ENCODE data around the gene SNHG17. TPM values are rescaled to one million over a fixed set of nuclear protein-coding genes. Genes with fewer than 3 reads are reported as not detected.
"Not testable (repeated sequence)": the region's sequence is repeated elsewhere in the genome, so short reads cannot be mapped to it uniquely, and the experiment has no call there.

The SNHG17 gene
- polyA plus RNA-seq, 4 donors = 24.8 to 35.7 (median 30.4) TPM

- no peaks in the 10 kb centered on the region for H3K9me3 ChIP-seq (ENCODE audit: control insufficient read depth in 2 of 2, insufficient read depth in 1 of 2, low read depth in 1 of 2, low read length in 1 of 2)
- no peaks in the 10 kb centered on the region for H3K36me3 ChIP-seq (ENCODE audit: control insufficient read depth in 3 of 3, insufficient read depth in 2 of 3, low read depth in 1 of 3, low read length in 3 of 3)
- no peak for DNase-seq
- no peaks in the 10 kb centered on the region for H3K27me3 ChIP-seq (ENCODE audit: control insufficient read depth in 3 of 3, insufficient read depth in 3 of 3, low read length in 3 of 3)
- H3K27ac ChIP-seq (ENCODE audit: low read depth in 1 of 3, low read length in 2 of 3) = no peak overlapping the region
- FAIRE-seq = no peak
- no peak overlapping the region for H3K4me3 ChIP-seq (ENCODE audit: low read depth in 1 of 3, low read length in 3 of 3)
- H3K4me1 ChIP-seq (ENCODE audit: control insufficient read depth in 3 of 3, insufficient read depth in 2 of 3, low read depth in 1 of 3, low read length in 2 of 3) = peaks cover 0 to 7% (median 0%) of the 10 kb centered on the region in 3 donors
- 83 to 90% (median 87%) methylated on average over 3 of the region's 3 CpGs for WGBS, 3 donors
These were observed 31.9 kb upstream of the SNHG17 start for GRCh38 chr20:38466983-38467382.

GRCh38 chr20:38466171-38466570, 31.0 kb upstream of the SNHG17 start:
- no peak for FAIRE-seq
- Histone ChIP-seq H3K9me3 (ENCODE audit: control insufficient read depth in 2 of 2, insufficient read depth in 1 of 2, low read depth in 1 of 2, low read length in 1 of 2) (no peaks in the 10 kb centered on the region), H3K27me3 (ENCODE audit: control insufficient read depth in 3 of 3, insufficient read depth in 3 of 3, low read length in 3 of 3) (no peaks in the 10 kb centered on the region), H3K4me3 (ENCODE audit: low read depth in 1 of 3, low read length in 3 of 3) (no peak overlapping the region), H3K4me1 (ENCODE audit: control insufficient read depth in 3 of 3, insufficient read depth in 2 of 3, low read depth in 1 of 3, low read length in 2 of 3) (no peaks in the 10 kb centered on the region), H3K27ac (ENCODE audit: low read depth in 1 of 3, low read length in 2 of 3) (no peak overlapping the region), H3K36me3 (ENCODE audit: control insufficient read depth in 3 of 3, insufficient read depth in 2 of 3, low read depth in 1 of 3, low read length in 3 of 3) (no peaks in the 10 kb centered on the region)
- no peak for DNase-seq
- 72 to 76% (median 75%) methylated on average over 2 of the region's 2 CpGs for WGBS, 3 donors

- H3K27ac ChIP-seq (ENCODE audit: low read depth in 1 of 3, low read length in 2 of 3); H3K36me3 ChIP-seq (ENCODE audit: control insufficient read depth in 3 of 3, insufficient read depth in 2 of 3, low read depth in 1 of 3, low read length in 3 of 3); H3K27me3 ChIP-seq (ENCODE audit: control insufficient read depth in 3 of 3, insufficient read depth in 3 of 3, low read length in 3 of 3); H3K4me1 ChIP-seq (ENCODE audit: control insufficient read depth in 3 of 3, insufficient read depth in 2 of 3, low read depth in 1 of 3, low read length in 2 of 3); H3K4me3 ChIP-seq (ENCODE audit: low read depth in 1 of 3, low read length in 3 of 3); DNase-seq; FAIRE-seq; H3K9me3 ChIP-seq (ENCODE audit: control insufficient read depth in 2 of 2, insufficient read depth in 1 of 2, low read depth in 1 of 2, low read length in 1 of 2): not testable (repeated sequence)
- WGBS, 3 donors = 88 to 91% (median 91%) methylated on average over 15 to 30 of the region's 30 CpGs
These were observed 26.4 kb upstream of the SNHG17 start for GRCh38 chr20:38461569-38461968.

- 62 to 80% (median 73%) methylated on average over 8 to 26 of the region's 33 CpGs for WGBS, 3 donors
- not testable (repeated sequence) for H3K36me3 ChIP-seq (ENCODE audit: control insufficient read depth in 3 of 3, insufficient read depth in 2 of 3, low read depth in 1 of 3, low read length in 3 of 3); H3K4me3 ChIP-seq (ENCODE audit: low read depth in 1 of 3, low read length in 3 of 3); H3K27ac ChIP-seq (ENCODE audit: low read depth in 1 of 3, low read length in 2 of 3); H3K27me3 ChIP-seq (ENCODE audit: control insufficient read depth in 3 of 3, insufficient read depth in 3 of 3, low read length in 3 of 3); H3K4me1 ChIP-seq (ENCODE audit: control insufficient read depth in 3 of 3, insufficient read depth in 2 of 3, low read depth in 1 of 3, low read length in 2 of 3); DNase-seq; FAIRE-seq; H3K9me3 ChIP-seq (ENCODE audit: control insufficient read depth in 2 of 2, insufficient read depth in 1 of 2, low read depth in 1 of 2, low read length in 1 of 2)
These were observed 26.0 kb upstream of the SNHG17 start for GRCh38 chr20:38461167-38461566.

GRCh38 chr20:38460631-38461030, 25.5 kb upstream of the SNHG17 start:
- 11 to 33% methylated on average over 1 of the region's 2 CpGs; no CpG with 5 or more reads in 1 of the 3 donors for WGBS, 3 donors

GRCh38 chr20:38460040-38460623, 25.0 kb upstream of the SNHG17 start:
- peak; percentile 39 for FAIRE-seq
- Histone ChIP-seq H3K27ac (ENCODE audit: low read depth in 1 of 3, low read length in 2 of 3) (peak overlapping the region; percentile 24 to 55 (median 29)), H3K27me3 (ENCODE audit: control insufficient read depth in 3 of 3, insufficient read depth in 3 of 3, low read length in 3 of 3) (no peaks in the 10 kb centered on the region)

More at GRCh38 chr20:38460631-38461030, 25.5 kb upstream of the SNHG17 start:
- H3K4me1 ChIP-seq (ENCODE audit: control insufficient read depth in 3 of 3, insufficient read depth in 2 of 3, low read depth in 1 of 3, low read length in 2 of 3); H3K36me3 ChIP-seq (ENCODE audit: control insufficient read depth in 3 of 3, insufficient read depth in 2 of 3, low read depth in 1 of 3, low read length in 3 of 3); FAIRE-seq; H3K27me3 ChIP-seq (ENCODE audit: control insufficient read depth in 3 of 3, insufficient read depth in 3 of 3, low read length in 3 of 3); DNase-seq; H3K9me3 ChIP-seq (ENCODE audit: control insufficient read depth in 2 of 2, insufficient read depth in 1 of 2, low read depth in 1 of 2, low read length in 1 of 2); H3K4me3 ChIP-seq (ENCODE audit: low read depth in 1 of 3, low read length in 3 of 3): not testable (repeated sequence)
- H3K27ac ChIP-seq (ENCODE audit: low read depth in 1 of 3, low read length in 2 of 3) = peak overlapping the region; percentile 24 to 55 (median 29)

DNA sequence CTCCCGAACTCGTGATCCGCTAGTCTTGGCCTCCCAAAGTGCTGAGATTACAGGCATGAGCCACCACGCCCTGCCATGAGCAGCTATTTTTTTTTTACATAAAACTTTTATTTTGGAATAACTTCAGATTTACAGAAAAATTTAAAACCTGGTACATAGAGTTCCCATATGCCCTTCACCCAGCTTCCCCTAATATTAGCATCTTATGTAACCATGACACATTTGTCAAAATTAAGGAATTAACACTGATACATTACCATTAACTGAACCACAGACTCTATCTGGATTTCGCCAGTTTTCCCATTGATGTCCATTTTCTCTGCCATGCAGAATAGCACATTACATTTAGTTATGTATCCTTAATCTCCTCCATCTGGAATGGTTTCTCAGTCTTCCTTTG, 23.2 kb upstream of the SNHG17 start:
- no peak for FAIRE-seq
- H3K36me3 ChIP-seq (ENCODE audit: control insufficient read depth in 3 of 3, insufficient read depth in 2 of 3, low read depth in 1 of 3, low read length in 3 of 3) = no peaks in the 10 kb centered on the region
- no peaks in the 10 kb centered on the region for H3K9me3 ChIP-seq (ENCODE audit: control insufficient read depth in 2 of 2, insufficient read depth in 1 of 2, low read depth in 1 of 2, low read length in 1 of 2)
- H3K27ac ChIP-seq (ENCODE audit: low read depth in 1 of 3, low read length in 2 of 3) = no peak overlapping the region
- H3K27me3 ChIP-seq (ENCODE audit: control insufficient read depth in 3 of 3, insufficient read depth in 3 of 3, low read length in 3 of 3) = no peaks in the 10 kb centered on the region
- no peak for DNase-seq
- WGBS, 3 donors = 92 to 96% (median 94%) methylated on average over 5 of the region's 5 CpGs
- H3K4me1 ChIP-seq (ENCODE audit: control insufficient read depth in 3 of 3, insufficient read depth in 2 of 3, low read depth in 1 of 3, low read length in 2 of 3) = no peaks in the 10 kb centered on the region
- no peak overlapping the region for H3K4me3 ChIP-seq (ENCODE audit: low read depth in 1 of 3, low read length in 3 of 3)

More at GRCh38 chr20:38460040-38460623, 25.0 kb upstream of the SNHG17 start:
- peak; percentile 90 to 95 for DNase-seq
- no peaks in the 10 kb centered on the region for H3K9me3 ChIP-seq (ENCODE audit: control insufficient read depth in 2 of 2, insufficient read depth in 1 of 2, low read depth in 1 of 2, low read length in 1 of 2)
- WGBS, 3 donors = 20 to 39% (median 29%) methylated on average over 5 of the region's 5 CpGs
- H3K4me1 ChIP-seq (ENCODE audit: control insufficient read depth in 3 of 3, insufficient read depth in 2 of 3, low read depth in 1 of 3, low read length in 2 of 3) = no peaks in the 10 kb centered on the region
- no peaks in the 10 kb centered on the region for H3K36me3 ChIP-seq (ENCODE audit: control insufficient read depth in 3 of 3, insufficient read depth in 2 of 3, low read depth in 1 of 3, low read length in 3 of 3)
- no peak overlapping the region for H3K4me3 ChIP-seq (ENCODE audit: low read depth in 1 of 3, low read length in 3 of 3)

DNA sequence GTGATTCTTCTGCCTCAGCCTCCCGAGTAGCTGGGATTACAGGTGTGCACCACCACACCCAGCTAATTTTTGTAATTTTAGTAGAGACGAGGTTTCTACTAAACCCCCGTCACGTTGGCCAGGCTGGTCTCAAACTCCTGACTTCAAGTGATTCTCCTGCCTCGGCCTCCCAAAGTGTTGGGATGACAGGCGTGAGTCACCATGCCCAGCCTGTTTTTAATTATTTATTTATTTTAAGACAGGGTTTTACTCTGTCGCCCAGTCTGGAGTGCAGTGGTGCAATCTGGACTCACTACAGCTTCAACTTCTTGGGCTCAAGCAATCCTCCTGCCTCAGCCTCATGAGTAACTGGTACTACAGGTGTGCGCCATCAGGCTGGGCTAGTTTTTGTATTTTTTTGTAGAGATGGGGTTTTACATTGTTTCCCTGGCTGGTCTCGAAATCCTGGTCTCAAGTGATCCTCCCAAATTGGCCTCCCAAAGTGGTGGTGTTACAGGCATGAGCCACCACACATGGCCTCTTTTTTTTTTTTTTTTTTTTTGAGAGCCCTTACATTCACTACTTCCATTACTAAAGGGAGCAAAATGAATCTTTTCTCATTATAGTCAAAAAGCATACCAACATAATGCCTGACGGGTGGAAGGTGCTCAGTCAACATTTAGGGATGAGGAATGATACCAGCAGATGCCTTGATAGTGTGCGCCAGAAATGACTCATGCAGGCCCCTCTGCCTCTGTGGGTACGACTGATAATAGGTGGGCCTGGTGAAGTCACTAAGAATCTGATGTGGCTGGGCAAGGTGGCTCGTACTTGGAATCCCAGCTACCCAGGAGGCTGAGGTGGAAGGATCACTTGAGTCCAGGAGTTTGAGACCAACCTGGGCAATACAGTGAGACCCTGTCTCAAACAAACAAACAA, 19.7 kb upstream of the SNHG17 start:
- Histone ChIP-seq H3K27ac (ENCODE audit: low read depth in 1 of 3, low read length in 2 of 3) (no peak overlapping the region), H3K27me3 (ENCODE audit: control insufficient read depth in 3 of 3, insufficient read depth in 3 of 3, low read length in 3 of 3) (no peaks in the 10 kb centered on the region), H3K9me3 (ENCODE audit: control insufficient read depth in 2 of 2, insufficient read depth in 1 of 2, low read depth in 1 of 2, low read length in 1 of 2) (no peaks in the 10 kb centered on the region), H3K4me3 (ENCODE audit: low read depth in 1 of 3, low read length in 3 of 3) (no peak overlapping the region), H3K36me3 (ENCODE audit: control insufficient read depth in 3 of 3, insufficient read depth in 2 of 3, low read depth in 1 of 3, low read length in 3 of 3) (peaks cover 3 to 19% (median 3%) of the 10 kb centered on the region in 3 donors), H3K4me1 (ENCODE audit: control insufficient read depth in 3 of 3, insufficient read depth in 2 of 3, low read depth in 1 of 3, low read length in 2 of 3) (no peaks in the 10 kb centered on the region)
- DNase-seq (no peak), FAIRE-seq (no peak)
- WGBS, 3 donors = 91 to 92% (median 91%) methylated on average over 13 of the region's 13 CpGs

All from small intestine (tissue), 7 donors.